ENCODE measurements around the gene ENO3. TPM values are rescaled to one million over a fixed set of nuclear protein-coding genes. Genes with fewer than 3 reads are reported as not detected.
A peak's percentile ranks its signal among the peaks of the same experiment; 100 is the strongest.

The ENO3 gene
- total RNA-seq, 5 donors from 2014 or later (not counting 1 experiment from before 2014, with no cell fraction given): 31.0 to 38.4 (median 36.3) TPM

GRCh38 chr17:4968486-4969046 lies 17.6 kb downstream of the ENO3 start:
- H3K4me3 Mint-ChIP-seq: no peak overlapping the region
- Histone ChIP-seq H3K4me3 (ENCODE audit: control insufficient read depth in 1 of 2, extremely low read depth in 1 of 2, low read length in 1 of 2) (peak overlapping the region; percentile 74 to 81), H3K27me3 (replicated peaks in 1 of 2; ENCODE audit: control insufficient read depth in 2 of 2, extremely low read depth in 1 of 2, insufficient read depth in 2 of 2, low read length in 1 of 2) (no peaks in the 10 kb centered on the region), H3K27ac (ENCODE audit: low read length) (peak overlapping the region; percentile 70), H3K36me3 (ENCODE audit: control insufficient read depth in 2 of 2, extremely low read depth in 1 of 2, insufficient read depth in 1 of 2, low read length in 1 of 2) (peaks cover 4 to 22% of the 10 kb centered on the region in 2 donors), H3K4me1 (ENCODE audit: control insufficient read depth in 1 of 2, extremely low read depth in 1 of 2, insufficient read depth in 2 of 2, low read length in 2 of 2) (peaks cover 5 to 36% of the 10 kb centered on the region in 2 experiments), H3K9me3 (no peaks in the 10 kb centered on the region)
- no peaks in the 10 kb centered on the region for H3K9me3 Mint-ChIP-seq
- WGBS (ENCODE audit: insufficient coverage): 57% methylated on average over 13 of the region's 23 CpGs
- CTCF ChIA-PET: interaction anchor here in 1 of 2 donors (0.6 kb wide), 1 partner anchor 258 kb away, joined by 3 read pairs; the partner anchor contains the start of gene ARRB2
- DNase-seq (no peak), ATAC-seq (replicated peaks in 1 of 4) (no peak)
- POLR2A ChIA-PET: interaction anchor here (0.6 kb wide), 2 partner anchors 227 to 313 kb away, joined by 3 to 7 read pairs; no protein-coding TSS in a partner anchor
- peaks cover 14 to 32% (median 23%) of the 10 kb centered on the region in 3 donors for H3K4me1 Mint-ChIP-seq
- H3K36me3 Mint-ChIP-seq: peaks cover 24% of the 10 kb centered on the region
- no peaks in the 10 kb centered on the region for H3K27me3 Mint-ChIP-seq
- no peak overlapping the region for H3K27ac Mint-ChIP-seq

- Histone ChIP-seq H3K27ac (ENCODE audit: low read length) (peak overlapping the region; percentile 70), H3K4me1 (ENCODE audit: control insufficient read depth in 1 of 2, extremely low read depth in 1 of 2, insufficient read depth in 2 of 2, low read length in 2 of 2) (peaks cover 5 to 36% of the 10 kb centered on the region in 2 experiments), H3K36me3 (ENCODE audit: control insufficient read depth in 2 of 2, extremely low read depth in 1 of 2, insufficient read depth in 1 of 2, low read length in 1 of 2) (peaks cover 4 to 26% of the 10 kb centered on the region in 2 donors), H3K27me3 (replicated peaks in 1 of 2; ENCODE audit: control insufficient read depth in 2 of 2, extremely low read depth in 1 of 2, insufficient read depth in 2 of 2, low read length in 1 of 2) (no peaks in the 10 kb centered on the region), H3K4me3 (ENCODE audit: control insufficient read depth in 1 of 2, extremely low read depth in 1 of 2, low read length in 1 of 2) (peak overlapping the region; percentile 74 to 81), H3K9me3 (no peaks in the 10 kb centered on the region)
- WGBS (ENCODE audit: insufficient coverage): 98% methylated on average over 10 of the region's 15 CpGs
- ChIA-PET POLR2A (interaction anchor here in 1 of 2 donors (0.6 kb wide), 1 partner anchor 228 kb away, joined by 7 read pairs; no protein-coding TSS in a partner anchor), CTCF (no interaction called here)
- no peak overlapping the region for H3K27ac Mint-ChIP-seq
- DNase-seq (peak in 1 of 35 experiments; percentile 31), ATAC-seq (replicated peaks in 1 of 4) (no peak)
- peaks cover 27% of the 10 kb centered on the region for H3K36me3 Mint-ChIP-seq
- H3K4me1 Mint-ChIP-seq: peaks cover 14 to 32% (median 23%) of the 10 kb centered on the region in 3 donors
- no peaks in the 10 kb centered on the region for H3K27me3 Mint-ChIP-seq
- no peaks in the 10 kb centered on the region for H3K9me3 Mint-ChIP-seq
- no peak overlapping the region for H3K4me3 Mint-ChIP-seq
Observed at GRCh38 chr17:4969047-4969550, 18.2 kb downstream of the ENO3 start.

- ATAC-seq (replicated peaks in 1 of 4): no peak
- H3K27ac ChIP-seq (ENCODE audit: low read length): peak overlapping the region; percentile 48
Observed at GRCh38 chr17:4969551-4970173, 18.7 kb downstream of the ENO3 start.

GRCh38 chr17:4970273-4970672 lies 19.4 kb downstream of the ENO3 start:
- Mint-ChIP-seq H3K36me3 (peaks cover 36% of the 10 kb centered on the region), H3K27ac (peak overlapping the region; percentile 56 to 77), H3K9me3 (no peaks in the 10 kb centered on the region), H3K4me1 (peaks cover 13 to 32% (median 21%) of the 10 kb centered on the region in 3 donors), H3K4me3 (peak overlapping the region in 1 of 3 donors; percentile 37), H3K27me3 (no peaks in the 10 kb centered on the region)
- ChIA-PET CTCF (no interaction called here), POLR2A (no interaction called here)
- Histone ChIP-seq H3K27ac (ENCODE audit: low read length) (peak overlapping the region; percentile 48), H3K4me3 (ENCODE audit: control insufficient read depth in 1 of 2, extremely low read depth in 1 of 2, low read length in 1 of 2) (no peak overlapping the region), H3K27me3 (replicated peaks in 1 of 2; ENCODE audit: control insufficient read depth in 2 of 2, extremely low read depth in 1 of 2, insufficient read depth in 2 of 2, low read length in 1 of 2) (no peaks in the 10 kb centered on the region), H3K4me1 (ENCODE audit: control insufficient read depth in 1 of 2, extremely low read depth in 1 of 2, insufficient read depth in 2 of 2, low read length in 2 of 2) (peaks cover 5 to 36% of the 10 kb centered on the region in 2 experiments), H3K9me3 (no peaks in the 10 kb centered on the region), H3K36me3 (ENCODE audit: control insufficient read depth in 2 of 2, extremely low read depth in 1 of 2, insufficient read depth in 1 of 2, low read length in 1 of 2) (peaks cover 4 to 35% of the 10 kb centered on the region in 2 donors)
- ATAC-seq (replicated peaks in 1 of 4) (no peak), DNase-seq (no peak)
- 99% methylated on average over 8 of the region's 8 CpGs for WGBS (ENCODE audit: insufficient coverage)

More at GRCh38 chr17:4969551-4970173, 18.7 kb downstream of the ENO3 start:
- peak in 1 of 35 experiments; percentile 19 for DNase-seq
- CTCF ChIA-PET: no interaction called here
- POLR2A ChIA-PET: no interaction called here
- Mint-ChIP-seq H3K27ac (no peak overlapping the region), H3K9me3 (no peaks in the 10 kb centered on the region), H3K27me3 (no peaks in the 10 kb centered on the region), H3K36me3 (peaks cover 32% of the 10 kb centered on the region), H3K4me3 (no peak overlapping the region), H3K4me1 (peaks cover 14 to 32% (median 23%) of the 10 kb centered on the region in 3 donors)
- H3K4me3 ChIP-seq (ENCODE audit: control insufficient read depth in 1 of 2, extremely low read depth in 1 of 2, low read length in 1 of 2): no peak overlapping the region
- H3K9me3 ChIP-seq: no peaks in the 10 kb centered on the region
- no peaks in the 10 kb centered on the region for H3K27me3 ChIP-seq (replicated peaks in 1 of 2; ENCODE audit: control insufficient read depth in 2 of 2, extremely low read depth in 1 of 2, insufficient read depth in 2 of 2, low read length in 1 of 2)
- H3K36me3 ChIP-seq (ENCODE audit: control insufficient read depth in 2 of 2, extremely low read depth in 1 of 2, insufficient read depth in 1 of 2, low read length in 1 of 2): peaks cover 4 to 32% of the 10 kb centered on the region in 2 donors
- 55% methylated on average over 9 of the region's 16 CpGs for WGBS (ENCODE audit: insufficient coverage)
- H3K4me1 ChIP-seq (ENCODE audit: control insufficient read depth in 1 of 2, extremely low read depth in 1 of 2, insufficient read depth in 2 of 2, low read length in 2 of 2): peaks cover 5 to 36% of the 10 kb centered on the region in 2 experiments

DNA sequence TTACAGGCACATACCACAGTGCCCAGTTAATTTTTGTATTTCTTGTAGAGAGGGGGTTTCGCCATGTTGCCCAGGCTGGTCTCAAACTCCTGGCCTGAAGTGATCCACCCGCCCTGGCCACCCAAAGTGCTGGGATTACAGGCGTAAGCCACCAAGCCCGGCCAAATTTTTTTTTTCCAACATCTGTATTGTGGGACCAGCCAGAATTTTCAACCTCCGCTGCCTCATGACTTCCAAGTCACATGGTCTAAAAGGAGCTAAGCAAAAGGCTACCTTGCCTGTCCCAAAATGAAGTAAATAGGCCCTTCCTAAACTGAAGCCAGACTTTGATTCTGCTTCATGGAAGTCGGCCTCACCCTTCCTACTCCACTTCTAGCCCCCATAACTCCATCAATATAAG lies 20.9 kb downstream of the ENO3 start:
- Histone ChIP-seq H3K27ac (ENCODE audit: low read length) (no peak overlapping the region), H3K36me3 (ENCODE audit: control insufficient read depth in 2 of 2, extremely low read depth in 1 of 2, insufficient read depth in 1 of 2, low read length in 1 of 2) (peaks cover 4 to 42% of the 10 kb centered on the region in 2 donors), H3K4me1 (ENCODE audit: control insufficient read depth in 1 of 2, extremely low read depth in 1 of 2, insufficient read depth in 2 of 2, low read length in 2 of 2) (peaks cover 2 to 25% of the 10 kb centered on the region in 2 experiments), H3K27me3 (replicated peaks in 1 of 2; ENCODE audit: control insufficient read depth in 2 of 2, extremely low read depth in 1 of 2, insufficient read depth in 2 of 2, low read length in 1 of 2) (no peaks in the 10 kb centered on the region), H3K9me3 (no peaks in the 10 kb centered on the region), H3K4me3 (ENCODE audit: control insufficient read depth in 1 of 2, extremely low read depth in 1 of 2, low read length in 1 of 2) (no peak overlapping the region)
- peaks cover 34% of the 10 kb centered on the region for H3K36me3 Mint-ChIP-seq
- H3K4me3 Mint-ChIP-seq: no peak overlapping the region
- no peak overlapping the region for H3K27ac Mint-ChIP-seq
- H3K9me3 Mint-ChIP-seq: no peaks in the 10 kb centered on the region
- POLR2A ChIA-PET: no interaction called here
- H3K27me3 Mint-ChIP-seq: no peaks in the 10 kb centered on the region
- WGBS (ENCODE audit: insufficient coverage): 98% methylated on average over 5 of the region's 6 CpGs
- DNase-seq (no peak), ATAC-seq (replicated peaks in 1 of 4) (no peak)
- CTCF ChIA-PET: no interaction called here
- peaks cover 7 to 22% (median 14%) of the 10 kb centered on the region in 3 donors for H3K4me1 Mint-ChIP-seq

DNA sequence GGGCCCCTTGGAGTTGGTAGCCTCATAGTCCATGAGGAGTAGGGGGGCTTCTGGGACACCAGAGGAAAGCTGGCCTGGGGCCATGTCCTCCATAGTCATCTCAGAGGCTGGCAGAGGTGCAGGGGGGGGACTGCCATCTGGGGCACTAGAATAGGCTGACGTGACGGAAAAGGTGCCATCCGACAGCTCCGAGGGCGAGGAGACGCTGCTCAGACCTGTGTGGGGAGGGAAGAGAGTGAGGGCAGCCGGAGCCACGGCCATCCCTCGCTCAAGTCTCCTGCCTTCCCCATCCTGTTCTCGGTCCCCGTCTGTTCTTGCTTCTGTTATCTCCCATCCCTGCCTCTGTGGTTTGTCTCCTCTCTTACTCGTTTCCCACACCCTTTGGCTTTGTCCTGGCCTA lies 21.4 kb downstream of the ENO3 start:
- Histone ChIP-seq H3K27ac (ENCODE audit: low read length) (no peak overlapping the region), H3K4me3 (ENCODE audit: control insufficient read depth in 1 of 2, extremely low read depth in 1 of 2, low read length in 1 of 2) (no peak overlapping the region), H3K4me1 (ENCODE audit: control insufficient read depth in 1 of 2, extremely low read depth in 1 of 2, insufficient read depth in 2 of 2, low read length in 2 of 2) (peaks cover 2 to 25% of the 10 kb centered on the region in 2 experiments), H3K27me3 (replicated peaks in 1 of 2; ENCODE audit: control insufficient read depth in 2 of 2, extremely low read depth in 1 of 2, insufficient read depth in 2 of 2, low read length in 1 of 2) (no peaks in the 10 kb centered on the region), H3K9me3 (no peaks in the 10 kb centered on the region), H3K36me3 (ENCODE audit: control insufficient read depth in 2 of 2, extremely low read depth in 1 of 2, insufficient read depth in 1 of 2, low read length in 1 of 2) (peaks cover 4 to 47% of the 10 kb centered on the region in 2 donors)
- no peak for ATAC-seq (replicated peaks in 1 of 4)
- no peak overlapping the region for H3K4me3 Mint-ChIP-seq
- peaks cover 7 to 22% (median 14%) of the 10 kb centered on the region in 3 donors for H3K4me1 Mint-ChIP-seq
- H3K27me3 Mint-ChIP-seq: no peaks in the 10 kb centered on the region
- no peak for DNase-seq
- no peaks in the 10 kb centered on the region for H3K9me3 Mint-ChIP-seq
- peaks cover 35% of the 10 kb centered on the region for H3K36me3 Mint-ChIP-seq
- CTCF ChIA-PET: interaction anchor here in 1 of 2 donors (0.5 kb wide), 1 partner anchor 107 kb away, joined by 7 read pairs; no protein-coding TSS in a partner anchor
- no peak overlapping the region for H3K27ac Mint-ChIP-seq
- POLR2A ChIA-PET: no interaction called here
- 95% methylated on average over 6 of the region's 12 CpGs for WGBS (ENCODE audit: insufficient coverage)

Measured in T-cell (primary cell).